ENCODE measurements around the gene PLS1. TPM values are rescaled to one million over a fixed set of nuclear protein-coding genes. Genes with fewer than 3 reads are reported as not detected.

The PLS1 gene
- total RNA-seq, 6 experiments from 2014 or later: 0.64 to 1.4 (median 1.2) TPM

- Mint-ChIP-seq H3K4me1 (ENCODE audit: low read depth) (peaks cover 10% of the 10 kb centered on the region), H3K27me3 (ENCODE audit: insufficient read depth) (peaks cover under 1% of the 10 kb centered on the region; the same call in 1 of the 2 replicates), H3K27ac (no peak overlapping the region), H3K4me3 (no peak overlapping the region), H3K36me3 (ENCODE audit: low read depth) (no peaks in the 10 kb centered on the region), H3K9me3 (no peaks in the 10 kb centered on the region)
- no peak for DNase-seq
- TF ChIP-seq CTCF (IDR thresholded peaks at IDR 0.05): no peak
Observed at GRCh38 chr3:142647856-142648255, 51.7 kb downstream of the PLS1 start.

- DNase-seq: no peak
- Mint-ChIP-seq H3K36me3 (ENCODE audit: low read depth) (no peaks in the 10 kb centered on the region), H3K4me1 (ENCODE audit: low read depth) (peaks cover 10% of the 10 kb centered on the region), H3K4me3 (no peak overlapping the region), H3K9me3 (no peaks in the 10 kb centered on the region), H3K27me3 (ENCODE audit: insufficient read depth) (no peaks in the 10 kb centered on the region; the same call in none of the 2 replicates), H3K27ac (no peak overlapping the region)
- no peak for TF ChIP-seq CTCF (IDR thresholded peaks at IDR 0.05)
Observed at GRCh38 chr3:142648950-142649349, 52.8 kb downstream of the PLS1 start.

GRCh38 chr3:142650001-142650693 lies 54.0 kb downstream of the PLS1 start:
- H3K36me3 Mint-ChIP-seq (ENCODE audit: low read depth): no peaks in the 10 kb centered on the region
- no peaks in the 10 kb centered on the region for H3K9me3 Mint-ChIP-seq
- H3K4me1 Mint-ChIP-seq (ENCODE audit: low read depth): peaks cover 10% of the 10 kb centered on the region
- no peak for TF ChIP-seq CTCF (IDR thresholded peaks at IDR 0.05)
- no peak overlapping the region for H3K27ac Mint-ChIP-seq
- DNase-seq: no peak
- H3K27me3 Mint-ChIP-seq (ENCODE audit: insufficient read depth): no peaks in the 10 kb centered on the region; the same call in none of the 2 replicates
- H3K4me3 Mint-ChIP-seq: no peak overlapping the region

GRCh38 chr3:142651711-142652110 lies 55.5 kb downstream of the PLS1 start:
- Mint-ChIP-seq H3K27me3 (ENCODE audit: insufficient read depth) (no peaks in the 10 kb centered on the region; the same call in none of the 2 replicates), H3K9me3 (no peaks in the 10 kb centered on the region), H3K4me1 (ENCODE audit: low read depth) (no peaks in the 10 kb centered on the region; the same call in 1 of the 2 replicates), H3K36me3 (ENCODE audit: low read depth) (no peaks in the 10 kb centered on the region), H3K4me3 (no peak overlapping the region), H3K27ac (no peak overlapping the region)
- DNase-seq: no peak
- no peak for TF ChIP-seq CTCF (IDR thresholded peaks at IDR 0.05)

GRCh38 chr3:142652826-142653292 lies 56.7 kb downstream of the PLS1 start:
- H3K9me3 Mint-ChIP-seq: no peaks in the 10 kb centered on the region
- DNase-seq: no peak
- H3K4me1 Mint-ChIP-seq (ENCODE audit: low read depth): no peaks in the 10 kb centered on the region; the same call in 1 of the 2 replicates
- no peaks in the 10 kb centered on the region for H3K36me3 Mint-ChIP-seq (ENCODE audit: low read depth)
- H3K4me3 Mint-ChIP-seq: no peak overlapping the region
- H3K27ac Mint-ChIP-seq: no peak overlapping the region
- no peaks in the 10 kb centered on the region; the same call in none of the 2 replicates for H3K27me3 Mint-ChIP-seq (ENCODE audit: insufficient read depth)
- TF ChIP-seq CTCF (IDR thresholded peaks at IDR 0.05): no peak
